Neutrophil (primary cell): Measurements from ENCODE around the gene GPRC5B.

Source experiments
- H3K27ac ChIP-seq: fragments of 200-600 bp; sonication (generic); 2 replicates; pipeline ENCODE4 v1.5.1; 2016; ENCODE audit warnings: mild to moderate bottlenecking, moderate library complexity
- H3K27me3 ChIP-seq: fragments of 200-600 bp; sonication (generic); 2 replicates; pipeline ENCODE4 v1.6.0; 2016; ENCODE audit warnings: mild to moderate bottlenecking
- H3K36me3 ChIP-seq: fragments of 200-600 bp; sonication (generic); 2 replicates; pipeline ENCODE4 v1.5.1; 2017
- H3K4me1 ChIP-seq, 2 experiments: fragments of 200-600 bp in 1 of 2; sonication (generic) in 1 of 2; 1 replicate in 1 of 2; 2 replicates in 1 of 2; pipeline versions ENCODE4 v1.5.1 to v1.6.1; 2013 to 2016; ENCODE audit warnings: low read depth in 1 of 2, low read length in 1 of 2, mild to moderate bottlenecking in 1 of 2, moderate library complexity in 1 of 2; ENCODE audit not compliant: control insufficient read depth in 1 of 2, insufficient read depth in 1 of 2
- H3K4me3 ChIP-seq, 2 experiments: fragments of 200-600 bp in 1 of 2; sonication (generic) in 1 of 2; 1 replicate in 1 of 2; 2 replicates in 1 of 2; pipeline ENCODE4 v1.5.1; 2013 to 2016; ENCODE audit warnings: low read depth in 1 of 2, low read length in 1 of 2, mild to moderate bottlenecking in 1 of 2, moderate library complexity in 1 of 2
- H3K9me3 ChIP-seq: fragments of 200-600 bp; sonication (generic); 2 replicates; pipeline ENCODE4 v1.5.1; 2016
- CTCF ChIP-seq: fragments of 200-600 bp; sonication (generic); IDR thresholded peaks from 2 replicates; pipeline ENCODE4 v1.5.1; 2016; ENCODE audit warnings: antibody characterized with exemption

Gene GPRC5B

GRCh38 chr16:19896951-19897350 is 12.3 kb upstream of the GPRC5B start:
- no peak for TF ChIP-seq CTCF
- H3K36me3 ChIP-seq, result no peaks in the 10 kb centered on the region

GRCh38 chr16:19894586-19894985 is 9.9 kb upstream of the GPRC5B start:
- Histone ChIP-seq H3K27ac (no peak overlapping the region), H3K27me3 (no peaks in the 10 kb centered on the region), H3K36me3 (no peaks in the 10 kb centered on the region), H3K4me1 (no peaks in the 10 kb centered on the region), H3K9me3 (no peaks in the 10 kb centered on the region), H3K4me3 (no peak overlapping the region)
- no peak for TF ChIP-seq CTCF

More at GRCh38 chr16:19896951-19897350, 12.3 kb upstream of the GPRC5B start:
- H3K27ac ChIP-seq, result no peak overlapping the region
- no peak overlapping the region for H3K4me3 ChIP-seq
- no peaks in the 10 kb centered on the region for H3K4me1 ChIP-seq
- H3K27me3 ChIP-seq, result no peaks in the 10 kb centered on the region
- no peaks in the 10 kb centered on the region for H3K9me3 ChIP-seq

- H3K4me3 ChIP-seq, result no peak overlapping the region
- no peaks in the 10 kb centered on the region for H3K36me3 ChIP-seq
- no peaks in the 10 kb centered on the region for H3K4me1 ChIP-seq
- no peak for TF ChIP-seq CTCF
- no peak overlapping the region for H3K27ac ChIP-seq
- H3K9me3 ChIP-seq, result no peaks in the 10 kb centered on the region
- H3K27me3 ChIP-seq, result no peaks in the 10 kb centered on the region
Observed at GRCh38 chr16:19892902-19893301, 8.3 kb upstream of the GPRC5B start.

GRCh38 chr16:19890901-19891300 is 6.3 kb upstream of the GPRC5B start:
- no peaks in the 10 kb centered on the region for H3K9me3 ChIP-seq
- H3K4me1 ChIP-seq, result peaks cover 4 to 6% of the 10 kb centered on the region in 2 experiments
- no peaks in the 10 kb centered on the region for H3K36me3 ChIP-seq
- H3K27ac ChIP-seq, result no peak overlapping the region
- peaks cover 11% of the 10 kb centered on the region for H3K27me3 ChIP-seq
- TF ChIP-seq CTCF, result no peak
- H3K4me3 ChIP-seq, result no peak overlapping the region

- no peak for TF ChIP-seq CTCF
- H3K4me1 ChIP-seq, result peaks cover 14 to 23% of the 10 kb centered on the region in 2 experiments
- H3K36me3 ChIP-seq, result no peaks in the 10 kb centered on the region
- H3K9me3 ChIP-seq, result no peaks in the 10 kb centered on the region
- H3K27ac ChIP-seq, result no peak overlapping the region
- peaks cover 31% of the 10 kb centered on the region for H3K27me3 ChIP-seq
- H3K4me3 ChIP-seq, result no peak overlapping the region
Observed at GRCh38 chr16:19888834-19889233, 4.2 kb upstream of the GPRC5B start.
